Activated T-cell treated with anti-CD3 and anti-CD28 coated beads for 1 hour (primary cell): ENCODE data around the gene PPIF.

Experiments
- DNase-seq: peaks from one replicate; pipeline ENCODE4 v3.0.0-alpha.2; 2020; ENCODE audit warnings: low read depth

PPIF gene

DNA sequence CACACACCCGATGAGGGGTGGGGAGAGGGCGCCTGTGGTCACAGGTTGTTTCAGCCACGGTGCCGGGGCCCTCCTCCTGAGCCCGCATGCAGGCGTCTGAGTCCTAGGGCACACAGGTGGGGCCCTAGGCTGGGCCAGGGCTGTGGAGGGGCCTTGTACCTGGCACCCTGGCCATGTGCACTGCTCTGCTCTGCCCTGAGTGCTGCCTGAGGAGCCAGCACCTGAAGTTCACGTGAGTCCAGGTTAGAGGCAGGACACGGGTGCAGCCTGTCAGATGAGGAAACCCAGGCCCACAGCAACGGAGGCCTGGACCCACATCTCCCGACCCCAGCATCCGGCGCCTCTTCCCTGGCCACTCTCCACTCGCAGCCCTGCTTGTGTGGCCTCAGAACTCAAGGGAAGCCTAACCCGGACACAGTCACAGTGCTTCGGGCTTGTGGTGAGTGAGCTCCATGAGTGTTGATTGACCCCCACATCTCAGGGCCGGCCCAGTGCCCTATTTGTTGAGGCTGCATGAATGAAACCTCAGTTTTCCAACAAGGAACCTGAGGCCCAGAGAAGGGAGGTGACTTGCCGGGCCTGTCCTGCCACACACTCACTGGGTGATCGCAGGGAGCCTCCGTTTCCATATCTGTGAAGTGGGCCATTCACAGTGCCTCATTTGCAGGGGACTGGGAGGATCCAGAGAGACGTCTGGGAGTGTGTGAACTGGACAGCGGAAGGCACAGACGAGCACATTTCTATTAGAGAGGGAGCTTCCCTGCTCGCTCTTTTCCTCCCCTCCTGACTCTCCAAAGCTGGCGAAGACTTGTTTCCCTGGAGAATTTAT is 39.6 kb downstream of the PPIF start:
- no peak for DNase-seq

GRCh38 chr10:79387466-79387973 is 40.3 kb downstream of the PPIF start:
- no peak for DNase-seq

DNA sequence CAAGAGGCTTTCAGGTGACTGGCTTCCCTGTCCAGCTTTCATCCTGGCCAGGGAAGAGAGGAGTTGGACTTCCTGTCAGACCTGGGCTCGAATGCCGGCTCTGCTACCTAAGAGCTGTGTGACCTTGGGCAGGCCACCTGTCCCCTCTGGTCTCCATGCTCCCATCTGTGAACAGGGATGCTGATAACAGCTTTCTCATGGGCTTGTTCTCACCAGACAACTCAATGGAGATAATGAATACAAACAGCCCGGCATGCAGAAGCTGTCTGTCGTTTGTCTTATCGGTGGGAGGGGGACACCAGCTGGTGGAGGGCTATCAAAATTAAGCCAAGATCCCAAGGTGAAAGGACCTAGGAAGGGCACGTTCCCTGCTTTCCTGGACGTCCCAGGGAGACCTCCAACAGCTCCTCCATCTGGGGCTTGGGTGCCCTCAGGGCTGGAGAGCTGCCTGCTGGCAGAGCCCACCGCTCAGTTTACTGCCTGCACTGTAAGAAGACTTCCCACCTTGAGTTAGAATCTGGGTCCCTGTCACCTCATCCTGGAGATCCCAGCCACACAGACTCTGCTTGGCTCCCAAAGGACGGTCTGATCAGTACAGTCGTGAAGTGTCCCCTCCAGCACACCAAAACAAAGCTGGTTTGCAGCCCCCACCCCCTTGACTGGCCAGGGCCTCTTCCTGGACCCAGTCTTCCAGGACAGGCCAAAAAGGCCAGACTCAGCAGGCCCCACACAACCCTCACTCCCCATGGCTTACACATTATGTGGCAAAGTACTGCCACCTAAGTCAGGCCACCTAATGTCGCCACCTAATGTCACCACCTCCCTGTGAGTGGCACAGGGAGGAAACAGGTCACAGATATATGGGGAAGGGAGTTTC is 40.9 kb downstream of the PPIF start:
- no peak for DNase-seq

DNA sequence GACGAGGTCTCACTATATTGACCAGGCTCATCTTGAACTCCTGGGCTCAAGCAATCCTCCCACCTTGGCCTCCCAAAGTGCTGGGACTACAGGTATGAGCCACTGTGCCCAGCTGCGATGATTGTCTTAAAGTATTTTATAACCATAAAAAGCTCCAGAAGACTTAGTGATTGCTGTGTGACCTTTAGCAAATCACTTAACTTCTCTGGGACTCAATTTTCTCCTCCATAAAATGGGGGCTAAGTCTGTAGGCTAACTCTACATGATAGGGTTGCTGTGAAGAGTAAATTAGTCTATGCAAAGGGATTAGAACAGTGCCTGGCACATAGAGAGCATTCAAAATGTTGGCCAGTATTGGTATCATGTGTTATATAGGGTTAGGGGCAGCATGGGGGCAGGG is 42.8 kb downstream of the PPIF start:
- DNase-seq = no peak

DNA sequence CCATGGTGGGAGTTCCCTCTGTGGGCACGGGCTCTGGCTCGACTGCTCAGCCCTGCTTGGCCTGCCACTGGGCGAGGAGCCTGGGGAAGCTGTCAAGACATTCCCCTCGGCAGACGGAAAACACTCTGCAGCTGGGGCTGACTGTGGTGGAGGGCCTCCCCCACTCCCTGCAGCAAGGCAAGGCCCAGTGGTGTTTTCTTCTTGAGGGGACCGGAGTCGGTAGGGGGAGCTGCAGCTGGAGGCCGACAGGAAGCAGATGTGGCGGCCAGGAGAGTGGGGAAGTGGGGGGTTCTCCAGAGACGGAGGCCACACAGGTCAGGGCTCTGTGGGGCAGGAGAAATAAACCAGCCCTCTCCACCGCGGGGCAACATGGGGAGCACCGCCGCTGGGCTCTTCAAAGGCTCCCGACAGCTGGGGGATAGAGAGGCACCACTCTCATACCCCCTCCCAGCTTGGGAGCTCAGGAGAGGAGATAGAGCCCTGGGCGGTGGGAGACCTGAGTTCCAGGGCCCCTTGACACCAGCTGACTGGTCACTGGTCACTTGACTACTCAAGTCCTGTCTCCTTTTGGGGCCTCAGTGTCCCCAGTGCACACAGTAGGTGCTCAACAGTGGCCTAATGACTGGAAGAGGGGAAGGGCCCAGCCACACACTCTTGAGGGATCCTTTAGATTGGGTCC is 43.4 kb downstream of the PPIF start:
- no peak for DNase-seq

DNA sequence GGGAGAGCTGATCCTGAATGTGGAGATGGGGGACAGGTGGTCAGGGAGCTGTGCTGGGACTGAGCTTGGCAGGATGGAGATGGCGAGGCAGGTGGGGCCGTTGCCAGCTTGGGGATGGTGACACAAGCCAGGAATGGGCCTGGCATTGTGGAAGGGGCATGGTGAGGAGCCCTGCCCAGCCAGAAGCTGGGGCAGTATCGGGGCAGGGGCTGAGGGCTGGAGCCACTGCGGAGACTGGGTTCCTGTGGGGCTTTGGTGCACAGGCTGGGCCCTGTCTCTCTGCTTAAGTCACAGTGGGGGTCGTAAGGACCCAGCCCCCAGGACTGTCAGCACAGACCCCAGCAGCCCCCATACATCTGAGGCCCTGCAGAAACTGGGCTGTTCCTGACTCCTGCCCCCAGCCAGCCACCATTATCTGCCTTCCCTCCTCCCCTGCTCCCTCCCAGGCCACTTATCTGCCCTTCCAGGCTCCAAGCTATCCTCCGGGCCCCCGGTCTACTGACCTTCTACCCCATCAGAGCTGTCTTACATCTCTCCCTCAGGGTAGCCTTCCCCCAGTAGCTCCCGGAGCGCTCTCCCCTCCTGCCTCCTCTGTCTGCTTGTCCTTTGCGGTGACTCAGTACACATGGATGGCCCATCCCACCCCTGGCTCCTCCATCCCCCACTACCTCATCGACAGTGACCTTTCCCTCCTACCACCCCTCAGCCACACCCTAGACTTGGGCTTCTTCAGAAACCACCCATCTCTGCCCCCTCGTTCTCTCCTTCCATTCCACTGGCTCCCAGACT is 44.2 kb downstream of the PPIF start:
- no peak for DNase-seq

DNA sequence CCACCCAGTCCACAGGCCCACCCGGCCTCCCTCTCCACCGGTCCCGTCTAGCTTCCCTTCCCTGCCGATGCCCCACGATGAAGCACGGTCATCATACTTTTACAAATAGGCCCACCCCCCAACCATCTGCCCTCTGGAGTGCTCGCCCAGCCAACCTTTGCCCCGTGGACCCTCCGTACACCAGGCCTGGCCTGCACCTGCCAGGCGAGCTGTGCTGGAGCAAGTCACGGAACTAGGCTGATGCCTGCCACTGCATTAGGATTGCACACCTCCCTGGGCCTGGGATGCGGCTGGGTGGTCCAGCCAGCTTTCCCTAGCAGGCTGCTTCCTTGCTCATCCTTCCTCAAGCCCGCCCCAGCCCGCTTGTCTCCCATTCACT is 44.7 kb downstream of the PPIF start:
- DNase-seq = no peak

DNA sequence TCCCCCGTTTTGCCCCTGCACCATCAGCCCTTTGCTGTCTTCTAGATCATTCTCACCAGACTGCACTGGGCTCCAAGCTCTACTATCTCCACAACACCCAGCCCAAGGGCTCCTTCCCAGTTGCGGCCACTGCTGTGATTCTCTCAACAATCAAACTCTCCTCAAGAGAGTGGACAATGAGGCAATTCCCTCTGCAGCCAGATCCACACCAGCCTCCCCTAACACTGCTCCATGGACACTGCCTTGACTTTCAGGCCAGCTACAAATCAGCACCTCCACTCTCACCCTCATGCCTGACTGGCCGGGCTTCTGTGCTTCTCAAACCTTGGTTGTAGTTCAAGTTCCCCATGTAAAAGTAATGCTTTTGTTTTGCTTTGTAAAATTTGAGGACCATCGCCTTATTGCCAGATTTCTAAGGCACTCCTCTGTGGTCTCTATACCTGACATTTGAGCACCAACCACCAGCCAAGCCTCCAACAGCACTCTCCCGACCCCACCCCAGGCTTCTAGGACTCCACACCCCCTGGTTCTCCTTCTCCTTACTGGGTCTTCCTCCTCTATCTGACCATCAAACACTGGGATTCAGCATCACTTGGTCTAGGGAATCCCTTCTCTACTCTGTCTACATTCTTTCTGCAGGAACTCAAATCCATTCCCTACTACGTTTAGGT is 45.4 kb downstream of the PPIF start:
- no peak for DNase-seq

- no peak for DNase-seq
Observed at GRCh38 chr10:79393221-79393923, 46.1 kb downstream of the PPIF start.

- no peak for DNase-seq
Observed at GRCh38 chr10:79393924-79394610, 46.8 kb downstream of the PPIF start.

DNA sequence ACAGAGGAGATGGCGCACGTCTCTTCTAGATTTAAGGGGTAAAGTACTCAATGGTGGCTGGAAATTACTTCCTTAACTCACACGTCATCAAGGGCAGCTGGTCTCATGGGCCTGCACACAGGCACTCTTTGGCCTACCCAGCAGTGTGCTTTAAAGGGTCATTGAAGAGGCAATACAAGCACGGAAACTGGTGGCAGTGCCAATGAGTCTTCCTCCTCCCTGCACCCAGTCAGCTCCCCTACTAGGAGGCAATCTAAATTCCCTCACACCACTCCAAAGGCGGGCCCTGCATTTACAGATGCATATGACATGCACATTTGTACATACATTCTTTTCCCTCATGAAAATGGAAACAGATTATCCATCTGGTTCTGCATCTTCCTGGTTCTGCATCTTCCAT is 47.4 kb downstream of the PPIF start:
- no peak for DNase-seq

DNA sequence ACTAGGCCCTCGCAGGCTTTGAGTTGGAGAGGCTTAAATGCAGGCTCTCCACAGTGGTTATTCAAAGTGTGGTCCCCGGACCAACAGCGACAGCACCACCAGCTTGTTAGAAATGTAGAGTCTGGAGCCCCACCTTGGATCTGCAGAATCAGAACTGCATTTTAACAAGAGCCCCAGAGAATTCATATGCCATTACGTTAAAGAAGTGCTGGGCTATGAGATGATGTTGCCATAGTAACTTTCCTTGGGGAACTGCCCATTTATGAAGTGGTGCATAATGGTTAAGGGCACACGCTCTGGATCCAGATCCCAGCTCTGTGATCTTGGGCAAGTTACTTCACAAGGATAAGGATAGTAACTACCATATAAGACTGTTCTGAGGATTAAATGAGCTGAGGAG is 49.3 kb downstream of the PPIF start:
- DNase-seq = no peak

- DNase-seq = no peak
Observed at GRCh38 chr10:79397051-79397450, 49.8 kb downstream of the PPIF start.

DNA sequence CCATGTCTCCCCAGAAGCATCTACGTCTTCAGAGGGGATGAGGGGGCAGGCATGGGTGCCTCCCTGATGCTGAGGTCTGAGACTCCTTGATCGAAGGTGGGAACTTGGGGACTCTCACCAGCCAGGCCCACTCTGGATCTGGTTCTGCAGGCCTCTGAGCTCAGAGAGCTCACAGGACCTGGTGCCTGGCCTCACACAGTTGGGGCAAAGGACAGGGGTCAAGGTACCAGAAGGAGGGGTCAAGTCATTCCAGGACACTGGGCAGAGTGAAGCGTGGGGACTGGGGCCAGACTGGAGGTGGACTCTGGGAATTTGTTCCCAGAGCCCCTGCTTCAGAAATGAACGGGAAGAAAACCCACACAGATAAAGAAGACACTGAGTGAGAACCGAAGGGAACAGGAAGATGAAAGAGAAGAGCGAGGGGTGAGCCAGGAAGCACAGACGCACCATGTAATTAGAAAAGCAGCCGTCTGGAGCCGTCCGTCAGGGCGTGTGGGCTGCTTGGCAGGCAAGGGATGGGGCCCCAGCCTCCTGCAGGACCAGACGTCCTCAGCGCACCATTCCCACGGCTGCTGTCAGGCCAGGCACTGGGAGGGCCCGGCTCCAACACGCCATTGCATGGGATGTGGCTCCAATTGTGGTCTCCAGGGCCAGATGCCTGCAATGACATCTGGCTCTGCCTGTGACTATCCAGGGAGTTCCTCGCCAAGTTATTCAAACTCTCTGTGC is 50.5 kb downstream of the PPIF start:
- no peak for DNase-seq

- DNase-seq = no peak
Observed at GRCh38 chr10:79398642-79399041, 51.4 kb downstream of the PPIF start.

DNA sequence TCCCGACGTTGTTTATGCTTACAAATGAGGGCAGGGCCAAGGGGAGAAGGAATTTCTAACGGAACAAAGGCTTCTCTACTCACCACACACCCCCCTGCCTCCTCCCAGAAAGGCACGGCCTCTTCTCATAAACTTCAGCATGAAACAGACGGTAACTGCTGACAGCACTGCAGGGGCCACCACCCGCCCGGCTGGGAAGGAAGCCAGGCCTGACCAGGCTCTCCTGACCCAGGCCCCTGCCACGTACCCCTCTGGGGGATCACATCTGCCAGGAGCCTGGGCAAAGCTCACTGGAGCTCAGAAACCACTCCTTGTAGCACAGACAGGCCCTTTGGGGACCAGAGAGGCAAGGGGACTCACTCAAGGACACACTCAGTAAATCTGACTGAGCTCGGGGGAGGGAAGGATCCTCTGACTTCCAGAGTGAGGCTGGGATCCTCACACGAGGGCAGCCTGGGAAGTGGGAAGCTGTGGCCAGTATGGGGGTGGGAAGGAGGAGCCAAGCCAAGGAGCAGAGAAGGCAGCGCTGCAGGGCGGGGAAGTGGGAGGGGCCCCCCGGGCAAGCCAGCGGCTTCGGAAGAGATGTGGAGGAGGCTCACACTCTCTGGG is 52.1 kb downstream of the PPIF start:
- no peak for DNase-seq

- DNase-seq = peak; percentile 35
Observed at GRCh38 chr10:79400146-79401004, 53.1 kb downstream of the PPIF start.
